Measurements from ENCODE around the gene PLXNB1.

PLXNB1 gene

GRCh38 chr3:48441940-48442339, 12.1 kb upstream of the PLXNB1 start:
- no peaks in the 10 kb centered on the region for H4K20me1 ChIP-seq (ENCODE audit: insufficient read depth)
- no peak overlapping the region for H3K27ac ChIP-seq
- peaks cover 9% of the 10 kb centered on the region for H3K4me1 ChIP-seq (ENCODE audit: low read depth, poor library complexity, severe bottlenecking)
- H2AFZ ChIP-seq (ENCODE audit: low read depth) = no peak overlapping the region
- H3K4me3 ChIP-seq (IDR thresholded peaks at IDR 0.05; ENCODE audit: insufficient read depth, low read depth, low read length) = no peak overlapping the region
- H3K36me3 ChIP-seq (ENCODE audit: insufficient read depth) = no peaks in the 10 kb centered on the region
- TF ChIP-seq CTCF (conservative IDR thresholded peaks at IDR 0.05; ENCODE audit: low read depth, low read length) = no peak
- no peak overlapping the region for H3K9ac ChIP-seq
- H3K27me3 ChIP-seq (ENCODE audit: insufficient read depth, low read depth) = no peaks in the 10 kb centered on the region
- H3K4me2 ChIP-seq = no peak overlapping the region
- H3K79me2 ChIP-seq (ENCODE audit: insufficient read depth, low read depth) = peaks cover 19% of the 10 kb centered on the region

- Histone ChIP-seq H3K36me3 (ENCODE audit: insufficient read depth) (no peaks in the 10 kb centered on the region), H3K27ac (peak overlapping the region; percentile 40; the same call in 1 of the 2 replicates), H3K27me3 (ENCODE audit: insufficient read depth, low read depth) (no peaks in the 10 kb centered on the region), H3K4me1 (ENCODE audit: low read depth, poor library complexity, severe bottlenecking) (peaks cover 16% of the 10 kb centered on the region), H2AFZ (ENCODE audit: low read depth) (peak overlapping the region; percentile 64; the same call in 1 of the 2 replicates), H4K20me1 (ENCODE audit: insufficient read depth) (no peaks in the 10 kb centered on the region), H3K4me3 (IDR thresholded peaks at IDR 0.05; ENCODE audit: insufficient read depth, low read depth, low read length) (peak overlapping the region; percentile 66), H3K79me2 (ENCODE audit: insufficient read depth, low read depth) (peaks cover 19% of the 10 kb centered on the region), H3K4me2 (peak overlapping the region; percentile 71), H3K9ac (peak overlapping the region; percentile 39; the same call in 1 of the 2 replicates)
- TF ChIP-seq CTCF (conservative IDR thresholded peaks at IDR 0.05; ENCODE audit: low read depth, low read length) = no peak
These were observed 10.7 kb upstream of the PLXNB1 start for GRCh38 chr3:48440590-48440958.

GRCh38 chr3:48439820-48440589, 10.1 kb upstream of the PLXNB1 start, which contains the start of the genes CCDC51 and TMA7:
Gene CCDC51, minus strand, starts transcription at chr3:48440119. Its CDS starts 4,991 bp downstream, at chr3:48435128.
Gene TMA7, plus strand, starts transcription at chr3:48440257. Its CDS starts 40 bp downstream, at chr3:48440297.
- H4K20me1 ChIP-seq (ENCODE audit: insufficient read depth) = no peaks in the 10 kb centered on the region
- peak within 1 kb of the TSS; percentile 71 for H3K4me2 ChIP-seq
- H3K9ac ChIP-seq = peak within 1 kb of the TSS; percentile 39; the same call in 1 of the 2 replicates
- H3K4me3 ChIP-seq (IDR thresholded peaks at IDR 0.05; ENCODE audit: insufficient read depth, low read depth, low read length) = peak within 1 kb of the TSS; percentile 66
- H3K27me3 ChIP-seq (ENCODE audit: insufficient read depth, low read depth) = no peaks in the 10 kb centered on the region
- H3K79me2 ChIP-seq (ENCODE audit: insufficient read depth, low read depth) = peaks cover 19% of the 10 kb centered on the region
- peak within 1 kb of the TSS; percentile 40; the same call in 1 of the 2 replicates for H3K27ac ChIP-seq
- no peaks in the 10 kb centered on the region for H3K36me3 ChIP-seq (ENCODE audit: insufficient read depth)
- peaks cover 19% of the 10 kb centered on the region for H3K4me1 ChIP-seq (ENCODE audit: low read depth, poor library complexity, severe bottlenecking)
- H2AFZ ChIP-seq (ENCODE audit: low read depth) = peak within 1 kb of the TSS; percentile 64
- TF ChIP-seq CTCF (conservative IDR thresholded peaks at IDR 0.05; ENCODE audit: low read depth, low read length) = no peak

GRCh38 chr3:48437812-48438211, 7.9 kb upstream of the PLXNB1 start:
- Histone ChIP-seq H3K79me2 (ENCODE audit: insufficient read depth, low read depth) (peaks cover 19% of the 10 kb centered on the region), H3K4me3 (IDR thresholded peaks at IDR 0.05; ENCODE audit: insufficient read depth, low read depth, low read length) (no peak overlapping the region), H3K9ac (no peak overlapping the region), H4K20me1 (ENCODE audit: insufficient read depth) (no peaks in the 10 kb centered on the region), H3K27me3 (ENCODE audit: insufficient read depth, low read depth) (no peaks in the 10 kb centered on the region), H3K4me2 (no peak overlapping the region), H2AFZ (ENCODE audit: low read depth) (no peak overlapping the region), H3K36me3 (ENCODE audit: insufficient read depth) (no peaks in the 10 kb centered on the region), H3K4me1 (ENCODE audit: low read depth, poor library complexity, severe bottlenecking) (peaks cover 19% of the 10 kb centered on the region), H3K27ac (no peak overlapping the region)
- TF ChIP-seq CTCF (conservative IDR thresholded peaks at IDR 0.05; ENCODE audit: low read depth, low read length) = no peak

All from KMS-11 (cell line).